Left lobe of liver (tissue), 2 donors: ENCODE data around the gene MYLK4. TPM values are rescaled to one million over a fixed set of nuclear protein-coding genes. Genes with fewer than 3 reads are reported as not detected.

Source experiments
- ATAC-seq: fragments of 200-7000 bp; cut with Tn5 transposase; one replicate; pipeline ENCODE4 v1.9.1; 2020; ENCODE audit warnings: mild to moderate bottlenecking, moderate library complexity
- DNase-seq: peaks from one replicate; pipeline ENCODE4 v3.0.0-alpha.2; 2020; ENCODE audit warnings: low spot score
- total RNA-seq: library from RNA; stranded (reverse); gene quantifications from one replicate; pipeline ENCODE4 v1.2.1, GENCODE V29; 2021
- donor health status: DM: no; HTN: no; CAD: no; lungs with moderate emphysema.
- donor health status: DM: no; HTN: yes; CAD: no.

Gene MYLK4
- total RNA-seq, 1 donor from 2014 or later, result 0.25 TPM

DNA sequence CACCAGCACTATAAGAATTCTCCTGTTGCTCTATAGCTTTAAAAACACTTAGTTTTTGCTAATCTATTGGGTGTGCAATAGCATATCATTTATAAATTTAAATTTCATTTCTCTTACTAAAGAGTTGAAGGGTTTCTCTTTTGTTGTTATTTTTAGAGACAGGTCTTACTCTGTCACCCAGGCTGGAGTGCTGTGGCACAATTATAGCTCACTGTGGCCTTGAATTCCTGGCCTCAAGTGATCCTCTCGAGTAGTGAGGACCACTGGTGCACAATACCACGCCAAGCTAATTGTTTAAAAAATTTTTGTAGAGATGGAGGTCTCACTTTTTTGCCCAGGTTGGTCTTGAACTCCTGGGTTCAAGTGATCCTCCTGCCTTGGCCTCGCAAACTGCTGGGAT, 8.3 kb upstream of the MYLK4 start:
- no peak for ATAC-seq

DNA sequence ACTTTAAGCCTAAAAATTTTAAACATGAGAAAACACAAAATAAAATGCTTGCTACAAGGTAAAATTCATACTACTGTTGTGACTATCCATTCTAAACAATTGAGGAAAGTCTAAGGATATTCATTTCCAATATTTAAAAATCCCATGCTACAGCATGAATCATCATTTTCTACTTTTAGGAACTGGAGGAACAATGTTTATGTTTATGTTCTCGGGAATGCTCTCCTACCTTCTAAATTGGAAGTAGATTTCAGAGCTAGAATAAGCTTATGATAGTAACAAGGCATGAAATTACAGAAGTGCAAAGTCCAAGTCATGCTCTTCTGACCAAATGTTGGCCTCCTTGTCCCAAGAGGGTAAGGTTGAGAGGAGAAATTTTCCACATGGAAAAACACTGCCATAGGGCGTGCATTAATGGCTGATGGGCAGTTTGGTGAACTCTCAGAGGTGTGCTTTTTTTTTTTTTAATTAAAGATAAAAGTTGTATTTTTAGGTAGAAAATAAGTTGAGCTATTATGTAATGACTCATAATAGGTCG, 6.0 kb upstream of the MYLK4 start:
- DNase-seq (no peak), ATAC-seq (no peak)

More for the DNA sequence above, 8.3 kb upstream of the MYLK4 start:
- no peak for DNase-seq

DNA sequence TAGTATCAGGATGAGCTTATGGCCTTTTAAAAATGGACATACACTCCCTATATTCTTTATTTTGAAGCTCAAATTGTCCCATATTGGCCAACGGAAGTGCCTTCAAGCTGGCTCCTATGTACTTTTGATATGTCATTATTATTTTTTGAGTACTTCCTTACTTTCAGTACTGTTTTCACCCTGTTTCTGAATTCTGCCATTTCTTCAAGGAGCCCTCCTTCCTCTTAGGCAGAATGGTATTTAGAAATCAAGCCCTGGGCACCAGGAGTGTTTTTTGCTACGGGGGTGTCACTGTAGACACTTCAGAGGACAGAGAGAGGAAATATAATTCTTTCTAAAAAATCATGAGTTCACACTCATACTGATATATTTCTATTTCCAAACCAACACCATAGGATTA, 5.5 kb upstream of the MYLK4 start:
- ATAC-seq, result no peak
- no peak for DNase-seq

DNA sequence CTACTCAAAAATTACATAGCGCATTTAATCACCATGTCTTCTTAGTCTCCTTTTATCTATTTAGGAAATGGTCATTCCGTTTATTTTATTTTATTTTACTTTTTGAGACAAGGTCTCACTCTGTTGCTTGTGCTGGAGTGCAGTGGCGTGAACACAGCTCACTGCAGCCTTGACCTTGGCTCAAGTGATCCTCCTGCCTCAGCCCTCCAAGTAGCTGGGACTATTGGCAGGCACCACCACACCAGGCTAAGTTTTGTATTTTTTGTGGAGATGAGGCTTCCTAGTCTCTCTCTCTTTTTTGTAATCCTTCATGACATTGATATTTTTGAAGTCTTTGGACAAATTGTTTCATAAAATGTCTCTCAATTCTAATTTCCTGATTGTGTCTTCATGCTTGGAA, 4.7 kb upstream of the MYLK4 start:
- ATAC-seq (no peak), DNase-seq (no peak)

DNA sequence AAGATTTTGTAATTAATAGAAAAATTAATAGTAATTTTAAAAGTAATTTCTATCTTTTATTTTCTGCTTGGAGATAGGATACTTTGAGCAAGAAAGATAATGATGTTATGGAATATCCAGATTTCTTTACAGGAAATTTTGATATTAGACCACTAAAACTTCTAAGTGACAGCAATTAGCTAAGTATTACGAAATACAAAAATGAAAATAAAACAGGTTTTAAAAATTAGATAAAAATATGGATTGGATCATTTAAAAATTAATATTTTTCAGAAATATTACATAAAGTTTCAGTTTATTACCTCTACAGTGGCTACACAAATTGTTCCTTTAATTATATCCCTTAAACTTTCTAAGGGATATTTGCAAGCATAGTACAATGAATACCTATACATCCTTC, 4.2 kb upstream of the MYLK4 start:
- no peak for ATAC-seq
- no peak for DNase-seq

DNA sequence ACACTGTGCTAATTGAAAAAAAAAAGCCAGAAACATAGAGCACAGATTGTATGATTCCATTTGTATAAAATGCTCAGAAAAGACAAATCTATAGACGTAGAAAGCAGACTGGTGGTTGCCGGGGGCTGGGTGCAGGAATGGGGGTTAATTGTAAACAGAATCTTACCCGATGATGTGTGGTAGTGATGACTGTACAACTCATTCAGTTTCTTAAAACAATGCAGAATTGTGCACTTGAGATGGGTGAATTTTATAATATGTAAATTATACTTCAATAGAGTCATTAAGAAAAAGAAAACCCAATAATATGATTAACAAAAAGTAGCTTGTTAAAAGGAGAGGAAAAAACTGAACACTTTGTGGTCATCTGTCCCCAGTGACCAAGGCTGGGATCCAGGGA, 3.7 kb upstream of the MYLK4 start:
- no peak for DNase-seq

DNA sequence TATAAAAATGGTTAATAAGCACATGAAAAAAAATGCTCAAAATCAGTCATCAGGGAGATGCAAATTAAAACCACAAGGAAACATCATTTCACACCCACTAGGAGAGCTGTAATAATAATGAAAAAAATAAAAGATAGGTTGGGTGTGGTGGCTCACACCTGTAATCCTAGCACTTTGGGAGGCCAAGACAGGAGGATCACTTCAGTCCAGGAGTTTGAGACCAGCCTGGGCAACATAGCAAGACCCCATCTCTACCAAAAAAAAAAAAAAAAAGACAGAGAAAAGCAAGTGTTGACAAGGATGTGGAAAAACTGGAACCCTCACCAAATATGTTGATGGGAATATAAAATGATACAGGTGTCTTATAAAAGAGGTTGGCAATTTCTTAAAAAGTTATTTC, 3.0 kb upstream of the MYLK4 start:
- DNase-seq, result no peak

More for the DNA sequence above, 3.7 kb upstream of the MYLK4 start:
- ATAC-seq, result no peak

DNA sequence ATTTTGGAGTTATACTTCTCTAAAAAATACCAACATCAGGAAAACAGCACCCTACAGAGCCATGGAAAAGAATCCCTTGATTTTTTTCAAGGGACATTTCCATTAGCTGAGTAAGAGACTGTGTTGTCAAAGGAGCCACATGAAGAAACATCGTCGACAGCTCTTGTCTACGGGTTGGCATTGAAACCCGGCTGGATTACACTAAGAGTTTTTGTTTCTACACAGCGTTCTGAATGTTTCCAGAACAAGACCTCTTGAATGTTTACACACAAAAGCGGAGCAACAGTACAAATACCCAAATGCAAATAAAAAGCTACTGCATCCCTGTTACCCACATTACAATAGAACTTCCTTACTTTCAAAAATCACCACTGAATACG, 2.4 kb upstream of the MYLK4 start:
- DNase-seq (no peak), ATAC-seq (no peak)

More for the DNA sequence above, 3.0 kb upstream of the MYLK4 start:
- ATAC-seq, result no peak

DNA sequence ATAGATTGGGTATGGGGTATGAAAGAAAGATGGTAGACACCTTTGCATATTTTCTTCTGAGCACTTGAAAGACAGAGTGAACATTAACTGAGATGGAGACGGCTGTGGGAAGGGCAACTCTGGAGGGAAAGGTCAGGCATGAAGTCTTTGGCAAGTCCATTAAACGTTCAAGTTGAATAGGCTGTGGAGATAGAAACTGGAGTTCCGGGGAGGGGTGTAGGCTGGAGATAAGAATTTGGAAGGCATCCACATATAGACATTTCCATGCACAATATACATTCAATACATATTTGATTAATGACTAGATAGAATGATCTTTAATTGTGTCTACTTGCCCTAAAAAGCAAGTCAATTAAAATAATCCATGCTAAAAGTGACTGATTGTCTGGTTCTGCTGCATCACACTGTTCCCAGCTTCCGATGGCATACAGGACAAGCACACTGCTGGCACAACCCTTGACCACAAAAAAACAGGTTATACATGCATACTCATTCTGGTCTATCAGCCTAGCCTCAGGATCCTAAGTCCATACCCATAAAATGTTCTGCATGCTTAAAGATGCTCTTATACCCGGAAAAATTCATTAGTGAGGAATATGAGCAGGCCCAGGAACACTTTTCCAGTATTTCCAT, 1.9 kb upstream of the MYLK4 start:
- ATAC-seq (no peak), DNase-seq (no peak)

DNA sequence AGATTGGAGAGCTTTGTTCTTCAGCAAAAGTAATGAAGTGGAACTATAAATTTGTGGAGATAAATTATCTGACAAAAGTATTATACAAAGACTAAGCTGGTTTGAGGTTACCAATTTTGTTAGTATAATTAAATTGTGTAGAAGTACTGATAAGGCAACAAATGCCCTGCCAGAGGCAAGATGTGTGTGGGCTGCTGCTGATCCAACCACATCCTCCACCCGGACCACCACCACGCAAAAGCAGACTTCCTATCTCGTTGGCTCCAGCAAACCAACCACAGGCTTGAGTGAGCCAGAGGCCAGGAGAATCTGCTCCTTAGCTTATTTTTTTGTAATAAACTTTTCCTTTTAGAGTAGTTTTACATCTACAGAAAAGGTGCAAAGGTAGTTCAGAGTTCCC, 1.1 kb upstream of the MYLK4 start:
- DNase-seq, result no peak
- ATAC-seq, result no peak

DNA sequence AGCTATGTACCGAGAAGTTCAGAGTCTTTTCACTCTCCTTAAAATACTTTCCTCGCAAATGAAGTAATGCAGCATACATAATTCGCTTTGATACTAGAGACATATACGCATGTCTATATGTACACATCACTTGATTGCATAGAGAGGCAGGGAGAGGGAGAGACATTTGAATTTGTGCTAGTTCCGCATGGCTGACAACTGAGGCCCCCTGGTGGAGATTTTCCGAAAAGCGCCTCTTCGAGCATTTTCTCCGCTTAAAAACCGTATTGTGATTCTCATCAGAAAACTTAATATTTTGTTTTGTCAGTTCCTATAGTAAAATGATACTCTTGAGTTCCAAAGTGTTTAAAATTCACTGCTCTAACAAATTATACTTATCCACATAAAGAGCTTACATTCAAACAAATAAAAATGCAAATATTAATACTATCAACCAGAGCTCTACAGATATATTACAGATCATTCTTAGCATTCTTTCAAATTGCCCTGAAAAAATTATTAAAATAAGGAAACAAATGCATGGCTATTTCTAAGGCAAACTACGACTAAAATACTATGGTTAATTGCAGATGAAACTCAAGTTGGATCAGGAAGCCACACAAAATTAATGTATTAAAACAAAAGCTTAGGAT, 637 bp downstream of the MYLK4 start:
- ATAC-seq (peak; percentile 89), DNase-seq (no peak)

DNA sequence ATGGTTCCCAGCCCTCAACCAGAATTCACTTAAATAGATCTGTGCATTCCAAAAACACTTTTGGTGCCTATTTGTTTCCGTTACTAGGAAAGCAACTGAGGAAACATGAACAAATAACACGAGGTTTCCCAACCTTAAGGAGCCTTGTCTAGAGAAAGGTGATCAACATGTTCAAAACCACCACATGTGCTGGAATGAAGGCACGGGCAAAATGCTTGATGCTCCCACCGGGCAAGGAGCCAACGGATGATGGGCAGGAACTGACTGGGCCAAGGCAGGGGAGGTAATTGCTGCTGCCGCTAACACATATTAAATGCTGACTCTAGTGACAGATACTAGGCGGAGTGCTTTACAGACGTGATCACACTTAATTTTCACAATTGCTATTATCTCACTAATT, 2.5 kb downstream of the MYLK4 start:
- DNase-seq (no peak), ATAC-seq (no peak)

DNA sequence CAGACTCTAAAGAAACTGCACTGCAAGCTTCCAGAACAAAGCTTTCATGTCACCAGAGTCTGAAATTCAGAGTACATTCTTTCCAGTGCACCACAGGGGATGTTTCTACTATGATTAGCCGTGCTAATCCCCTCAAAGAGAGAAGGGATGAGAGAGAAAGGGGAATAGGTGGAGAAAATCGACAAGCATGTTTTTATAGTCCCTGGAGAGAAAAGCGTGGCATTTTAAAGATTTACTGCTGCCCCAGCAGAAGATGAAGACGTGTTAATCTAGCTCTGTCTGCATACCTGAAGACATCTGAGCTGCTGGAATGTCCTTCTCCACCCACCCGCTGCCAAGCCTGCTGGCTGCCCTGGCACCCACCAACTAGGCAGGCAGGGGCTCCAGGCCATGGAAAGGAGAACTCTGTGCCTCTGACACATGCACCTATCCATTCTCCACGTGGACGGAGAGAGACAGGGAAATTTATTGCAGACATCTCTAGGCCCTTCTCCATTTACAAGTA, 4.1 kb downstream of the MYLK4 start:
- no peak for DNase-seq
- ATAC-seq, result no peak

DNA sequence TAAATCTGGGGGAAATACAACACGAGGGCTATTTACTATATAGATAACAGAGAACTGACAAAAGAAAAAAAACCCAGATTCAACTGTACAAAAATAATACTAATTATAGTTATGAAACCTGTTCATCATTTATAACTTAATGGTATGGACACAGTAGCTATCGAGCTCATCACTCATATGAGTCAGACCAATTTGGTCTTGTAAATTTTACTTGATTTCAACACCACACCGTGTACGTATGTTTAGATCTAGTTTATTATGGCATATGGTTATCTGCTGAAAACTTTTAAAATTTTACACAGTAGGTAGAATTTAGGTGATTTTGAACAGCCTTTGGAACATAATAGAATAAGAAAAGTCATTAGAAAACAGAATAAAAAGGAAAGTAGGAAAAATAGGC, 5.5 kb downstream of the MYLK4 start:
- DNase-seq, result no peak
- ATAC-seq, result no peak

DNA sequence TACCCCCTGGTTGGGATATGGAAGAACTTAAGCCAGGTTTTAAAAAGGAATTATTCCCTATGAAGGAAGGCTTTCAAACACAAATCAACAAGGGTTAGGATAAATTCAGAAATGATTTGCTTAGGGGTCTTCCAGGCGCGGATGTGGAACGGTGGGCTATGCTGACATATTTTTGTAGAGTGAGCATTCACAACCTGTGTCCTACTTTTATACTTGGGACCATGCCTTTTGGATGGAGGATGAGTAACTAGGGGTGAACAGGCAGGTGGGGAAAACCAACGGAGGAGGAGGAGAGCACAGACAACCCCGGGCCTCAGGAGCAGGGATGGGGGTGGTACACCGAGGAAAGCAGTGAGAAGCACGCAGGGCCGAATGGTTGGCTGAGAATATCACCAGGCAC, 5.9 kb downstream of the MYLK4 start:
- ATAC-seq, result no peak
- DNase-seq, result no peak

DNA sequence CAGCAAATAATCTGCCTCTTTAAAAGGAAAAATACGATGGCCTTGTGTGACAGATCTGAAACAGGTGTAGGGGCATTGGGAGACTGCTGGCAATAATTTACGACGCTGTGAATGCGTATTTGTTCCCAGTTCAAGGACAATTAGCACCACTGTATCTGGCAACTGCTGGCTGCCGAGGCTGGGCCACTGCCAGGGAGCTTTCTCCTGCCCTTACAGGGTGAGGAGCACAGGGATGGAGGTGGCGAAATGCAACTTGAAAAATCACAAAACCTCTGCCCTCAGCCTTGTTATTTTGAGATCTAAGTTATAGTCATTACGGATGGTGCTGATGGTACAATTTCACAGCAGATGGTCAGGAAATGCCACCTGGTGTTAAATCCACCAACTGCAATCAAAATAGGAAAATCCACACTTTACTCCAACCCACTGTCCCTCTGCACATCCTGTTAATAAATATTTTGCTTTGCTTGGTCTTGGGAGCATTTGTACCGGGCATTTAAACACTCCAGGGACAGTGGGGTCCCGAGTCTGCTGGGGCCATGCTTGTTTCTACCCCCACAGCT, 6.4 kb downstream of the MYLK4 start:
- peak; percentile 69 for ATAC-seq
- DNase-seq, result peak; percentile 57

DNA sequence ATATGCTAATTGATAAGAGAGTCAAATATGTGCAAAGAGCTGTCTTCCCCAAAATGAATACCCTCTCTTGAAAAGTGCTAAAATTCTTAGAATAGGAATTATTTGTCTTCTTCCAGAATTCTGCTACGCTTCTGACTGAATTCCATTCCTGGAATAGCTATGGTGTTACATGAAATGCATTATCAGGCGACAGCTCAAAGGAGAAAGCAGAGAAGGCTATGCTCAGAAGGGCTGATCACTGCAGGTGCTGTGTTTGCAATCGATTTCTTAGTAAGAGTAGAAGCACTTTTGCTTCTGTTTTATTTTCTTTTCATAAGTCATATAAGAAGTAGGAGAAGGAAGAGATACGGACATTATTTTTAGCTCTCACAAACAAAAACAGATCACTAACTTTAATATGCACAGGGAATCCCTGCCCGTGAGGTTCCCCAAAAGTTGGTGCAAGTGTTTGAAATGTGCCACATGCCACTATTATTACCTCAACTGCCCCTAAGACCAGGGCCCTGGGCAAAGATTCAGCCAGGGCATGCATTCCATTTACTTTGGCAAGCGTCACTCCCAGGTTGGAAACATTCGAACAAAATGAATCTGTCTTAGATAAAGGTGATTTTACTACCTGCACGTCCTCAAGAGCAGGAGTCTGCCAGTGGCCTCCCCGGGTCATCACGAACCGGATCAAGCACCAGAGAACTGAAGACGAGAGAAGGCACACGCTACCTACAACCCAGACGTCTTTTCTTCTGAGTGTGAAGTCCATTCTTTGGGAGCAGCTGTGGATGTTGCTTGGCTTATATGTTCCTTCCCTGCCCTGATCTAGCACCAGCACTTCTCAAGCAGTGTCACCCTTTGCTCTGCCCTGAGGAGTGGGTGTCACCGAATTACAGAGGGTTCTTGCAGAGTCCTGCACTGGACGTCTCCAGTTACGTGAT, 7.2 kb downstream of the MYLK4 start:
- ATAC-seq (peak; percentile 89), DNase-seq (peak; percentile 63)

DNA sequence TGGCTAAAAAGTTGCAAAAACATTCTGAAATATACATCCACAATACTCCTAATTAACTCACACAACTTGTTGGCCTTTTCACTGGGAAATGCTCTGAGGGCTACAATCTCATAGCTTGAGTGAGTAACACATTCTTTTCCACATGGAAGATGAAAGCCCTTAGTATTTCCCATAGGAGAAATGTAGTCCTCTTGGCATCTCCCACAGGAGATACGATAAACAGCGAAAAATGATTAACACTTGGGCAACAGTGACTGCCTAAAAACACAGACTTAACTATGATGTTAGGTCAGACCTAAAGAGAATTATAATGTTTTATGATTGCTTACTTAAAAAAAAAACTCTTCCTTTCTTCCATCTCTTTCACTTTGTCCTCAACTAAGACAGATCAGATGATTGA, 9.0 kb downstream of the MYLK4 start:
- ATAC-seq (no peak), DNase-seq (no peak)

DNA sequence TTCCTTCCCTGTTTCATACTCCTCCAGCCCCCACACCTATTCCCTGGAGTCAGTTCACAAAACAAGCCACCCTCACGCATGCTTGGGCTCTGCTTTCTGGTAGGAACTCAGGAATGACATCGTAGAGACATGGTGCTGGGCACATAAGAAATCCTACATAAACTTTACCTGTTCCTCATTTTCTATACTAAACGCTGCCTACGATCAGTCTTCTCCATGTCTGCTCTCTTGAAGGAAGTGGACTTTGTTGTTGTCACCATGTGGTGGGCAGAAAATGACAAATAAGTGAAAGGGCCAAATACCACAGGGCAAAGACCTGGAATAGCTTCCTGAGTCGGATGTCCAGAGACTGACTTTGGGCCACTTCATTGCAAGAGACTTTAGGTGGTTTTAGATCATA, 10.1 kb downstream of the MYLK4 start:
- ATAC-seq (no peak), DNase-seq (no peak)

DNA sequence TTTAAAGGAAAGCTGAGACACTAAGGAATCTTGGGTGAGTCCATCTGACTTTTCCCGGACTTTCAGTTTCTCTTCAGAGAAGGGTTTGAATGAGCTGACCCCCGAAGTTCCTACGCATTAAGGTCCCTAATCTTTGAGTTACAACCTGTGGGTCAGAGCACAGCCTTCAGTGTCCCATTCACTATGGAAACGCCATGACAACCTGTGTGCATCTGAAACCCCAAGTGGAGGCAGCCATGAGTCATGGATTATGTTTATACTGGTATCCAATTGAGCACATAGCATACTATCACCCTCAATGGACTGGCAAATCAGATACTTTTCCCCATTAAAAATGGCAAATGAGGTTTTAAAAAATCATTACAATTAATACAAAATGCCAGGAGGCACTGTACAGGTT, 11.4 kb downstream of the MYLK4 start:
- ATAC-seq, result no peak
- no peak for DNase-seq

DNA sequence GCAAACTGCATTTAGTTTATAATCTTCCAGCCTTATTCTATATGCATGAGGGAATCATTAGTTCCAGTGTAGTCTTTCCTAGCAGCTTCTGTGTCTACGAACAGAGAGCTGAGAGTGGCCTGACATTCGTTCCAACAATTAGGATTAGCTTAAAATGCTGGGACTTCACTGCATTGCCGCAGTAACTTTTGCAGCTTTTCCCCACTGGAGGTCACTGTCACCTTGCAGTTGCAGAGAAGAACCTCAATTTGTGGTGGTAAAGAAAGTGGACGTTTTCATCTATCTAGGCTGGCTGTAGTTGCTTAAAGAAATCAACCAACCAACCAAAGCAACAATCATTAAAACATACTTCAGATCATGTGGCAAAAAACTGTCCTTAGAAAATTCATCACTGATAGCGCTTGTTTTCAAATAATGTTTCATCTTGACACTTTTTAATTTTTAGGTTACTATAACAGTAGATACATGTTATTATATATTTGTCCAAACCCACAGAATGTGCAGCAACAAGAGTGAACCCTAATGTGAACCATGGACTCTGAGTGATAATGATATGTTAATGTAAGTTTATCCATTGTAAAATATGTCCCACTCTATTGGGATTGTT, 12.2 kb downstream of the MYLK4 start:
- ATAC-seq, result peak; percentile 91
- no peak for DNase-seq
